ENCODE measurements around the gene SFMBT2.

GRCh38 chr10:7435674-7436073 lies 24.8 kb upstream of the SFMBT2 start:
- TF ChIP-seq POLR2AphosphoS5 (IDR thresholded peaks at IDR 0.05; ENCODE audit: low read depth, low read length), result no peak
- TF ChIP-seq REST (IDR thresholded peaks at IDR 0.05; ENCODE audit: borderline replicate concordance in 1 of 2, low read depth in 1 of 2, low read length in 2 of 2), result no peak
- TF ChIP-seq, protein P1, sequence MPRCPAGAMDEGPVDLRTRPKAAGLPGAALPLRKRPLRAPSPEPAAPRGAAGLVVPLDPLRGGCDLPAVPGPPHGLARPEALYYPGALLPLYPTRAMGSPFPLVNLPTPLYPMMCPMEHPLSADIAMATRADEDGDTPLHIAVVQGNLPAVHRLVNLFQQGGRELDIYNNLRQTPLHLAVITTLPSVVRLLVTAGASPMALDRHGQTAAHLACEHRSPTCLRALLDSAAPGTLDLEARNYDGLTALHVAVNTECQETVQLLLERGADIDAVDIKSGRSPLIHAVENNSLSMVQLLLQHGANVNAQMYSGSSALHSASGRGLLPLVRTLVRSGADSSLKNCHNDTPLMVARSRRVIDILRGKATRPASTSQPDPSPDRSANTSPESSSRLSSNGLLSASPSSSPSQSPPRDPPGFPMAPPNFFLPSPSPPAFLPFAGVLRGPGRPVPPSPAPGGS (CRISPR knock-in tag; IDR thresholded peaks at IDR 0.05), result no peak

Data from HepG2 (cell line).